Neural progenitor cell (in vitro differentiated cells): ENCODE measurements around the gene PCNX1. TPM values are rescaled to one million over a fixed set of nuclear protein-coding genes. Genes with fewer than 3 reads are reported as not detected.

Experiments used
- DNase-seq: peaks from one replicate; pipeline ENCODE4 v3.0.0-alpha.2; 2016; ENCODE audit warnings: low spot score
- H2AFZ ChIP-seq: fragments of 200-600 bp; sonication (generic); replicated peaks from 2 replicates; pipeline ENCODE4 v1.6.1; 2016; ENCODE audit warnings: antibody characterized with exemption
- H3F3A ChIP-seq: fragments of 200-600 bp; sonication (generic); 2 replicates; pipeline ENCODE4 v1.6.1; 2016; ENCODE audit warnings: antibody characterized with exemption, low read depth
- H3K27ac ChIP-seq: fragments of 200-600 bp; sonication (generic); 2 replicates; pipeline ENCODE4 v1.5.1; 2016; ENCODE audit warnings: mild to moderate bottlenecking
- H3K27me3 ChIP-seq: fragments of 200-600 bp; sonication (generic); 2 replicates; pipeline ENCODE4 v1.6.1; 2016; ENCODE audit warnings: mild to moderate bottlenecking, moderate library complexity
- H3K36me3 ChIP-seq: fragments of 200-600 bp; sonication (generic); 2 replicates; pipeline ENCODE4 v1.5.1; 2016
- H3K4me1 ChIP-seq: fragments of 200-600 bp; sonication (generic); 2 replicates; pipeline ENCODE4 v1.6.1; 2016; ENCODE audit warnings: mixed run types
- H3K4me2 ChIP-seq: fragments of 200-600 bp; sonication (generic); 2 replicates; pipeline ENCODE4 v1.6.1; 2016
- H3K4me3 ChIP-seq: fragments of 200-600 bp; sonication (generic); 2 replicates; pipeline ENCODE4 v1.5.1; 2016
- H3K79me2 ChIP-seq: fragments of 200-600 bp; sonication (generic); 2 replicates; pipeline ENCODE4 v1.6.1; 2016; ENCODE audit warnings: low read depth
- H3K9ac ChIP-seq: fragments of 200-600 bp; sonication (generic); 2 replicates; pipeline ENCODE4 v1.6.1; 2016
- H3K9me3 ChIP-seq: fragments of 200-600 bp; sonication (generic); 2 replicates; pipeline ENCODE4 v1.5.1; 2016; ENCODE audit warnings: low read depth
- H4K20me1 ChIP-seq: fragments of 200-600 bp; sonication (generic); 2 replicates; pipeline ENCODE4 v1.6.1; 2016; ENCODE audit warnings: low read depth
- H3K27ac Mint-ChIP-seq: 3 replicates; pipeline ENCODE4 v1.8.0; 2021; ENCODE audit warnings: mixed read lengths
- H3K27me3 Mint-ChIP-seq: 2 replicates; pipeline ENCODE4 v1.8.0; 2022; ENCODE audit warnings: low read depth, mild to moderate bottlenecking, inconsistent platforms, moderate library complexity, mixed read lengths; ENCODE audit not compliant: insufficient read depth
- H3K36me3 Mint-ChIP-seq: 3 replicates; pipeline ENCODE4 v1.8.0; 2021; ENCODE audit warnings: mixed read lengths
- H3K4me1 Mint-ChIP-seq: 3 replicates; pipeline ENCODE4 v1.8.0; 2021; ENCODE audit warnings: mixed read lengths
- H3K4me3 Mint-ChIP-seq: 3 replicates; pipeline ENCODE4 v1.8.0; 2021; ENCODE audit warnings: mild to moderate bottlenecking, moderate library complexity, mixed read lengths
- H3K9me3 Mint-ChIP-seq: 3 replicates; pipeline ENCODE4 v1.8.0; 2020; ENCODE audit warnings: mixed read lengths
- EZH2 ChIP-seq: fragments of 200-600 bp; sonication (generic); IDR thresholded peaks from 2 replicates; pipeline ENCODE4 v1.6.1; 2017; ENCODE audit warnings: antibody characterized with exemption, mild to moderate bottlenecking, moderate library complexity
- EZH2phosphoT487 ChIP-seq: fragments of 200-600 bp; sonication (generic); IDR thresholded peaks from 2 replicates; pipeline ENCODE4 v1.6.1; 2017; ENCODE audit warnings: antibody characterized with exemption
- total RNA-seq: library from RNA; depleted of rRNA; stranded (reverse); fragments of >200 nt; gene quantifications from 2 replicates; pipeline ENCODE4 v1.2.3, GENCODE V29; 2015; ENCODE audit warnings: low replicate concordance
- TF ChIP-seq, protein P1 (sequence below): fragments of 200-600 bp; sonication (generic); IDR thresholded peaks from 2 replicates; pipeline ENCODE4 v1.5.1; 2017; ENCODE audit warnings: antibody characterized with exemption, mild to moderate bottlenecking

PCNX1 gene
- total RNA-seq, 1 donor from 2014 or later = 48.6 TPM

DNA sequence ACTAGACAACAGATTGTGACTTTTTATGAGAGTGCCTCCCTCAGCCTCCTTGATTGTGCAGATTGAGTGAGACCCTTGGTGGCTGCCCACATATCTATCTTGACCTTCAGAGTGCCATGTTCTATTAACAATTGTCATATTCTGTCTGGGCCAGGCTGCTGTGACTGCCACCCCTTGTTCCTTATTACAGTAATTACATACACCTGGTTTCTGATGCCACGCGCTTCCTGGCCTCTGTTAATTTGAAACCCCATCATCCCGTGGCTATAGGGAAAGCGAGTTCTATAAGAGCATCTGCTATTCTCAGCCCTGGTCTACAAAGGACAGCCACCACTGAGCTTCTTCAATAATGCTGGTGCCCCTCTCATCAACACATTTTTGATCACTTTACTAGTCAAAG is 228.7 kb downstream of the PCNX1 start:
- TF ChIP-seq, protein P1, sequence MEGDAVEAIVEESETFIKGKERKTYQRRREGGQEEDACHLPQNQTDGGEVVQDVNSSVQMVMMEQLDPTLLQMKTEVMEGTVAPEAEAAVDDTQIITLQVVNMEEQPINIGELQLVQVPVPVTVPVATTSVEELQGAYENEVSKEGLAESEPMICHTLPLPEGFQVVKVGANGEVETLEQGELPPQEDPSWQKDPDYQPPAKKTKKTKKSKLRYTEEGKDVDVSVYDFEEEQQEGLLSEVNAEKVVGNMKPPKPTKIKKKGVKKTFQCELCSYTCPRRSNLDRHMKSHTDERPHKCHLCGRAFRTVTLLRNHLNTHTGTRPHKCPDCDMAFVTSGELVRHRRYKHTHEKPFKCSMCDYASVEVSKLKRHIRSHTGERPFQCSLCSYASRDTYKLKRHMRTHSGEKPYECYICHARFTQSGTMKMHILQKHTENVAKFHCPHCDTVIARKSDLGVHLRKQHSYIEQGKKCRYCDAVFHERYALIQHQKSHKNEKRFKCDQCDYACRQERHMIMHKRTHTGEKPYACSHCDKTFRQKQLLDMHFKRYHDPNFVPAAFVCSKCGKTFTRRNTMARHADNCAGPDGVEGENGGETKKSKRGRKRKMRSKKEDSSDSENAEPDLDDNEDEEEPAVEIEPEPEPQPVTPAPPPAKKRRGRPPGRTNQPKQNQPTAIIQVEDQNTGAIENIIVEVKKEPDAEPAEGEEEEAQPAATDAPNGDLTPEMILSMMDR = no peak
- TF ChIP-seq EZH2 (no peak), EZH2phosphoT487 (no peak)
- DNase-seq = no peak

DNA sequence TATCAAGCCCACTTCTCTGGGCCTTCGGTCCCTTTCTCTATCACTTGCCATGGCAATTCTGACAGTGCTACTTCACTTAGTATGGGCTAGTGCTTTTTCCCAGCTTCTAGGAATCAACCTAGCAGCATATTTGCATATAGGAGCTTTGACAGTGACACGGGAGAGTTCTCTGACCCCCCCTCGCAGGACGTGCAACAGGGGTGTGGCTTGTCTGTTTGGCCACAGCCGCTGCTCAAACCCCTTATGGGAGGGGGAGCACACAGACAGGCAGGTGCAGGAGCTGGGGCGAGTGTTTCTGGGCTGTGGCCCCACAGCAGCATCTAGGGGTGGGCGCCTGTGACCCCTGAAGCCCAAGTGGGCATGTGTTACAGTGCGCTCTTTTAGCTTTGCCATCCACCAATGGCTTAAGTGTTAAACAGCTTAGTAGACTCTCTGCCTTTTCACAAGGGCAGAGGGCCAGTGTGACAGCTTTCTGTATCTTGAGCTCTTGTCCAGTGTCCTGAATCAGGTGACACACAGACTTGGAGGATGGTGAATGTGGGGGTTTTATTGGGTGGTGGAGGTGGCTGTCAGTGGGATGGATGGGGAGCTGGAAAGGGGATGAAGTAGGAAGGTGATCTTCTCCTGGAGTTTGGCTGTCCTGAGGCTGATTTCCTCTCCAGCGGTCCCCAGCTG is 229.3 kb downstream of the PCNX1 start:
- no peak overlapping the region for H3K27ac Mint-ChIP-seq
- no peak overlapping the region for H3K4me3 Mint-ChIP-seq
- no peak overlapping the region for H3K27ac ChIP-seq
- H3K79me2 ChIP-seq = no peaks in the 10 kb centered on the region
- no peak overlapping the region for H3K4me2 ChIP-seq
- H3K4me1 ChIP-seq = peaks cover 6% of the 10 kb centered on the region
- H3K9me3 Mint-ChIP-seq = peaks cover 11% of the 10 kb centered on the region
- no peaks in the 10 kb centered on the region for H3K36me3 Mint-ChIP-seq
- no peak overlapping the region for H3K4me3 ChIP-seq
- H4K20me1 ChIP-seq = no peaks in the 10 kb centered on the region
- no peaks in the 10 kb centered on the region for H3F3A ChIP-seq
- no peak overlapping the region for H3K9ac ChIP-seq
- H3K27me3 Mint-ChIP-seq = peaks cover 2% of the 10 kb centered on the region
- no peak for TF ChIP-seq EZH2phosphoT487
- TF ChIP-seq, protein P1 = no peak
- TF ChIP-seq EZH2 = no peak
- H3K36me3 ChIP-seq = no peaks in the 10 kb centered on the region
- DNase-seq = no peak
- H3K4me1 Mint-ChIP-seq = peaks cover 3% of the 10 kb centered on the region
- no peak overlapping the region for H2AFZ ChIP-seq
- H3K9me3 ChIP-seq = no peaks in the 10 kb centered on the region
- H3K27me3 ChIP-seq = no peaks in the 10 kb centered on the region

More for the DNA sequence above, 228.7 kb downstream of the PCNX1 start:
- Histone ChIP-seq H3K4me3 (no peak overlapping the region), H3K4me2 (no peak overlapping the region), H4K20me1 (no peaks in the 10 kb centered on the region), H3K27me3 (no peaks in the 10 kb centered on the region), H3F3A (no peaks in the 10 kb centered on the region), H2AFZ (no peak overlapping the region), H3K4me1 (peaks cover 6% of the 10 kb centered on the region), H3K9ac (no peak overlapping the region), H3K9me3 (no peaks in the 10 kb centered on the region), H3K36me3 (no peaks in the 10 kb centered on the region), H3K27ac (no peak overlapping the region), H3K79me2 (no peaks in the 10 kb centered on the region)
- no peak overlapping the region for H3K4me3 Mint-ChIP-seq
- H3K27me3 Mint-ChIP-seq = peaks cover 2% of the 10 kb centered on the region
- peaks cover 3% of the 10 kb centered on the region for H3K4me1 Mint-ChIP-seq
- peaks cover 11% of the 10 kb centered on the region for H3K9me3 Mint-ChIP-seq
- no peak overlapping the region for H3K27ac Mint-ChIP-seq
- H3K36me3 Mint-ChIP-seq = no peaks in the 10 kb centered on the region

DNA sequence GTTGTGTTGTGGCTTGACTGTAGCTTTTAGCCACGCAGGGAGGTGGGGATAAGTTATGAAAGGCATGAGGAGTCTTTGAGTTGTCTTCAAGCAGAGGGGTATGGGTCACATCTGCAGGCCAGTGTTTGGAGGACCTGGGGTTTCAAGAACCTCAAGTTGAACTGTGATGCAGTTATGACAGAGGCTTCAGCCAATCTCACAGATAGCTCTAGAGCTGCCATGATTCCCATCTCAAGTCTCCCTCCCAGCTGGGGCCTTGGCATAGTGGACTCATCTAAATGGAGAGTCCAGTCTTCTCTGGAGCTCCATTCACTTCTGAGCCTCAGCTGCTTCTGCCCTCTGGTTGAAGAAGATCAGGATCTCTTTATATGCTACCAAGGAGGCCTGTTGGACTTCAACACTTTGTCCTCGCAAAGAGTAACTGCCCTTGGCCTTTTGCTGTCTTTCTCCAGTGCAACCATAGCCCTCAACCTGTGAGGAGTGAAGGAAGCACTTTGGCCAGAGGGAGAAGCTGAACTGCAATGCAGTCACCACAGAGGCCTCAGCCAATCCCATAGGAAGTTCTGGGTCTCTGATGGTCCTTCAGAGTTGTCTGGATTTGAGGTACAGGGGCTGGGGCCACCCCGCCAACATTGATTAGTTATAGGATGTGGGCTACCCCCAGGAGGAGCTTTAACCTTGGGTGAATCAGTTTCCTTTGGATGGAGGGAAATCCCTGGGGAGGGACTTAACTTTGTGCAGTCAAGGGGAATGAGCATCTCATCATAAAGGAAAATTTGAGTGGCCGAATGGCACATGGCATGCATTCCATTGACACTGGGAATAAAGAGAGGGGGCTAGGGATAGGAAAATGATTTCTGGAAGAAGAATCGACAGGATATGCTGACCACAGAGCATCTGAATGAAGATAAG is 230.5 kb downstream of the PCNX1 start:
- Mint-ChIP-seq H3K27ac (no peak overlapping the region), H3K9me3 (peaks cover 11% of the 10 kb centered on the region), H3K4me1 (peaks cover 3% of the 10 kb centered on the region), H3K36me3 (no peaks in the 10 kb centered on the region), H3K4me3 (no peak overlapping the region), H3K27me3 (peaks cover 2% of the 10 kb centered on the region)
- Histone ChIP-seq H3K4me1 (peaks cover 6% of the 10 kb centered on the region), H3K79me2 (no peaks in the 10 kb centered on the region), H3F3A (no peaks in the 10 kb centered on the region), H3K27ac (no peak overlapping the region), H3K4me3 (no peak overlapping the region), H3K4me2 (no peak overlapping the region), H3K36me3 (no peaks in the 10 kb centered on the region), H3K27me3 (no peaks in the 10 kb centered on the region), H3K9ac (no peak overlapping the region), H2AFZ (no peak overlapping the region), H4K20me1 (no peaks in the 10 kb centered on the region), H3K9me3 (no peaks in the 10 kb centered on the region)
- TF ChIP-seq EZH2 (no peak), EZH2phosphoT487 (no peak)
- TF ChIP-seq, protein P1 = no peak
- DNase-seq = no peak
